GM08714 (cell line): ENCODE measurements around the gene PDE11A.
"Not testable (repeated sequence)": the region's sequence is repeated elsewhere in the genome, so short reads cannot be mapped to it uniquely, and the experiment has no call there.

Experiments
- H3K4me3 ChIP-seq: fragments of 200-500 bp; sonication (Bioruptor generic); 2 replicates; pipeline ENCODE4 v1.5.1; 2014; ENCODE audit warnings: mild to moderate bottlenecking, low read length, inconsistent platforms
- ZNF274 ChIP-seq: IDR thresholded peaks from 2 replicates; pipeline ENCODE4 v1.6.1; 2012; ENCODE audit warnings: mild to moderate bottlenecking, low read depth, low read length

Gene PDE11A

DNA sequence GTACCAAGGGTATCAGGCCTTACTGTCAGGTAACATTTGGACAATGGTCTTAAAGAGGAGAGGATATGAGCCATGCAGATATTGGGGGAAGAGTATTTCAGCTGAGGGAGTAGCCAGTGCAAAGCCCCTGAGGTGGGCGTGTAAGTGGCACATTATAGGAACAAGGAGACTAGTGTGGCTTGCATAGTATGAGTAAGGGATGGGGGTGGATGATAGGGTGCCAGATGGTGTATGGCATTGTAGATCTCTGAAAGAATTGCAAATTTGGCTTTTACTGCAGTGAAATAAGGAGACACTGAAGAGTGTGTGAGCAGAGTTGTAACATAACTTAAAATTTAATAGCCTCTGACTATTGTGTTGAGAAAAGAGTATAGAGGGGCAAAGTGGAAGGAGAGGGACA lies 244.0 kb downstream of the PDE11A start:
- no peak overlapping the region for H3K4me3 ChIP-seq
- TF ChIP-seq ZNF274 = no peak

DNA sequence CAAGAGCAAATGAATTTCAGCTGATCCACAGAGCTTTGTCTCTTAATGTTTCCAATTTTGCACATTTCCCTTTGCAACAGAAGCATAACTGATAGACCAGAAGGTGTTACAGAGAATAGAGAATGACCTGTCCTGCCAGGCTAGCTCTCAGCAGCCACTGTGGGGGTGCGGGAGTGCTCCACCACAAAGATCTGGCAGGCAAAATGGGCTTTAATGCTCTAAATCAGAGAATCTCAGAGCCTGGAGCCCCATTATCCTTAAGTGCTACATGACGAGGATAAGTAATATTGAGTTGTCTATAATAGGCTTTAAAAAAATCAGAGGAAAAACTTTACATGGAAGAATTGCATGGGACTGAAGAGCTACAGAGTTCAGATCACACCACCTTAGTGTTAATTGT lies 245.7 kb downstream of the PDE11A start:
- H3K4me3 ChIP-seq = no peak overlapping the region
- TF ChIP-seq ZNF274 = no peak

GRCh38 chr2:177822941-177823340 lies 249.6 kb downstream of the PDE11A start:
- no peak for TF ChIP-seq ZNF274
- no peak overlapping the region for H3K4me3 ChIP-seq

DNA sequence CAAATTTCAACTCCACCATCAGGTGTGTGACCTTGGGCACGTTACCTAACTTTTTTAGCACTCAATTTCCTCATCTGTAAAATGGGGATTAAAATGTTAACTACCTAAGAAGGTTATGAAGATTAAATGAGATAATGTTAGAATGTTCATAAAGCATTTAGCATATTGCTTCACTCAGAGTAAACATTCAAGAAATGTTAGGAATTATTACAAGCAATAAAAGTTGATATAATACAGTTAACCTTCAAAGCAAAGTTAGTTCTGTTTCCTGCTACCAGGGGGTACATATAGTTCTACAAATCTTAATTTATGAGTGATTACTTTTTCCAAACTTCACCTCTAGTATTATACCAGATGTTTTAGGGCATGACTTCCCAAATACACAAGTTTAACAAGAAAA lies 254.2 kb downstream of the PDE11A start:
- TF ChIP-seq ZNF274 = no peak
- no peak overlapping the region for H3K4me3 ChIP-seq

- H3K4me3 ChIP-seq = no peak overlapping the region
Measured at GRCh38 chr2:177817300-177817699, 255.3 kb downstream of the PDE11A start.

GRCh38 chr2:177816766-177817165 lies 255.8 kb downstream of the PDE11A start:
- no peak for TF ChIP-seq ZNF274
- no peak overlapping the region for H3K4me3 ChIP-seq

More at GRCh38 chr2:177817300-177817699, 255.3 kb downstream of the PDE11A start:
- no peak for TF ChIP-seq ZNF274

DNA sequence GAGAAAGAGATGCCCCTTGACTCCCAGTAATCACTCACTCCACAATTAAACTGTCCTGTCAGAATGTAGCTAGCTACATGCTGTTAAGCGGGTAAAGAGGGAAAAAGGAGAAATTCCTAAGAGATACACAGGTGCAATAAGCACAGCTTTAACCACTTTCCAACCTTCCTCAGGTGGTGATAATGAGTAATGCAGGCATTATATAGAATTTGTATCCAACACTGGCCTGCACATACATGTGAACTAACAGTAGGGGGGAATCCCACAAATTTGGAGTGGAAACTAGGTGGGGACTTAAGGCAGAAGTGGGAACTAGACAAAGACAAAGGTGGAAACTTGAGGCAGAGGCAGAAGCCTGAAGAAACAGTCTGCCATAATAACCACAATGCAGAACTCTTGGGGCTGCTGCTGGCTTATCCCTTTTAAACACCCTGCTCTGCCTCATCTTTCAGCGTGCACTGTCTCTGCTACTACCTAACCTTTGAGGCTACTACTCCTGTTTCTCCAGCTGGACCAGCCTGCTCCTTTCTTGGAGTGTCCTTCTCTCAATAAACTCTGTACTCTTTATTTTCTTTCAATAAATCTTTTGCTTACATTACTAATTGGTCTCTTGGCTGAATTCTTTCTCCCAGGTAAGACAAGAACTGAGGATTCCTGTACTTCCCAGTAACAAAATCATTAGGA lies 259.7 kb downstream of the PDE11A start:
- H3K4me3 ChIP-seq = no peak overlapping the region
- no peak for TF ChIP-seq ZNF274

- H3K4me3 ChIP-seq = no peak overlapping the region
- no peak for TF ChIP-seq ZNF274
Measured at GRCh38 chr2:177810906-177811305, 261.7 kb downstream of the PDE11A start.

DNA sequence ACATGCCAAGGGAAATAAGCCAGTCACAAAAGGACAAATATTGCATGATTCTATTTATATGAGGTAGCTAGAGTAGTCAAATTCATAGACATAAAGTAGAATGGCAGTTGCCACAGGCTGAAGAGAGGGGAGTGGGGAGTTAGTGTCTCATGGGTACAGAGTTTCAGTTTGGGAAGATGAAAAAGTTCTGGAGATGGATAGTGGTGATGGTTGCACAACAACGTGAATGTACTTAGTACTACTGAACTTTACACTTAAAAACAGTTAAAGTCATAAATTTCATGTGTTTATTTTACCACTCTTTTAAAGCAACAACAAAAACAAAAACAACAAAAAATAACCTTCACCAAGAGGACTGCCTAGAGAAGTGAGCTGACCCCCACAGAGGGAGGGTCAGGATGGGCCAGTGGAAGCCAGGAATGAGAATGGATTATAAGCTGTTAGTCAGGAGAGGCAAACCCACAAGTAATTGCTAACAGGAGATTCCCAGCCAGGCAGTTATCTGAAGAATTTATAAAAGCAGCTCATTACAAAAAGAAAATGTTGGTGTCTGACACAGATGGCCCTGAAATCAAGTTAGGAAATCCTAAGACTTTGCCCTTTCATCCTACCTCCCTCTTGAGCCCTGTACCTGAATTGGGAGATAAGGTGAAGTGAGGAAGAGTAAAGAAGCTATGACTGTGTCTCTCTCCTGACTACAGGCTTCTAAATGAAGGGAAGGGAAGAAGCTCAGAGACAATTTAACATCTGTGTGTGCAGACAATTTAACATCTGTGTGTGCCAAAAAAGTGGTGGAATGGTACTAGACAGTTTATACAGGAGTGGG lies 263.4 kb downstream of the PDE11A start:
- H3K4me3 ChIP-seq = no peak overlapping the region
- TF ChIP-seq ZNF274 = no peak

- TF ChIP-seq ZNF274 = no peak
Measured at GRCh38 chr2:177806025-177806424, 266.6 kb downstream of the PDE11A start.

GRCh38 chr2:177799531-177799930 lies 273.0 kb downstream of the PDE11A start:
- H3K4me3 ChIP-seq = no peak overlapping the region
- no peak for TF ChIP-seq ZNF274

More at GRCh38 chr2:177806025-177806424, 266.6 kb downstream of the PDE11A start:
- H3K4me3 ChIP-seq = no peak overlapping the region

GRCh38 chr2:177797808-177798207 lies 274.8 kb downstream of the PDE11A start:
- no peak overlapping the region for H3K4me3 ChIP-seq

DNA sequence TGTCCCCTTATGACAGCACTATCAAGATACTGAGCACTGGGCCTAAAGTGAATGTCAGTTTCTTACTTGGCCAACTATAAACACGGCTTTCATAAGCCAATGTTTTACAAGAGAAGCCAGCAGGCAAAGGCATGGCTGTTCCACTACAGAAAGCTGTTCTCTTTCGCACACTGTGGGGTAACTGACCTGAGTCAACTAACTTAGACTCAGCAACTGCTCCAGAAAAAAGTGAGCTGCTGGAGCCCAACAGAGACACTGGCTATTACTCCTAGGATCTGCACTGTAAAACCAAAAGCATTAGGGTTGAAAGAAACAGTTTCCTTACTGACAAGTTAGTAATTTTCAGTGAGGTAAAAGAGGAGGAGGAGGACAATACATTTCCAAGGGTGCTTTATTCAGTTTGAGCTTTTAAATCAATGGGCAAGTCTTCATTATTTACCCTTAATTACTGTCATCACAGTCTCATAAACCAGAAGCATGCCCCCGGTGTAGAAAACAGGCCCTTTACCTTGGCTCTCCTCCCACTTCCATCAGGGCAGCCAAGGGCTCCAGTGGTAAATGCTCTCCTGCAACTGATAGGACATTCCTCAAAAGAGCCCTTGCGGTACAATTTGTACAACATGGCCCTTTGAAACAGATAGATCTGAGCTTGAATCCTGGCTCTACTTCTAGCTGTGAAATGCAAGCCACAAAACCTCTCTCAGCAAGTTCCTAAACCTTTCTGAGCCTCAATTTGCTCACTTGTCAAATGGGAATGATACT lies 275.7 kb downstream of the PDE11A start:
- no peak for TF ChIP-seq ZNF274
- H3K4me3 ChIP-seq = no peak overlapping the region

More at GRCh38 chr2:177797808-177798207, 274.8 kb downstream of the PDE11A start:
- TF ChIP-seq ZNF274 = no peak

DNA sequence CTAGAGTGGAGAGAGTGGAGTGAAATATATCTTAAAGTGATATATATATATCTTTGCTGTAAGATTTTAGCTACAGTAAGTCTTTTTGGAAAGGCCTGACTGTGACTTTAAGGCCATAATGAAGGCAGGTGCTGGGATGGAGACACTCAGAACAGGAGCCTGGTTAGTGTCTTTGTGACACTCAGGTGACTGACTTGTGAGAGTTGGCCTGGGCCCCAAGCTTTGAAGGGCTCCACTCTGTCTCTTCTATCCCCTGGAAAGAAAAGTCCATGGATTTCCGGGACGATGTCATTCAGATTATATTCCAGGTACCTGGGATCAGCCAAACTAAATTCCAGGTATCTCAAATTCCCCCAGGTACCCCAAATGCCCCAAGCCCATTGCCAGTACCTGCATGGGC lies 276.6 kb downstream of the PDE11A start:
- TF ChIP-seq ZNF274 = no peak
- no peak overlapping the region for H3K4me3 ChIP-seq

- H3K4me3 ChIP-seq = not testable (repeated sequence)
Measured at GRCh38 chr2:177785143-177785542, 287.4 kb downstream of the PDE11A start.
